ENCODE results near the gene MRPS15.

- no peak for TF ChIP-seq CTCF (IDR thresholded peaks at IDR 0.05)
- no peak for TF ChIP-seq POLR2A (IDR thresholded peaks at IDR 0.05)
These were observed 11.2 kb upstream of the MRPS15 start for GRCh38 chr1:36475341-36475740.
